Activated CD4-positive, alpha-beta T cell treated with anti-CD3 and anti-CD28 coated beads for 36 hours (primary cell): ENCODE results near the gene CCSER1. TPM values are rescaled to one million over a fixed set of nuclear protein-coding genes. Genes with fewer than 3 reads are reported as not detected.

Experiments used
- ATAC-seq: fragments of 200-7000 bp; cut with Tn5 transposase; one replicate; pipeline ENCODE4 v1.10.0; 2021; ENCODE audit warnings: mild to moderate bottlenecking, moderate library complexity
- CTCF ChIA-PET: fragments of 350-600 bp; sonication (Branson Sonifier 250); formaldehyde crosslinking; loops from one replicate; lab custom pipeline; 2021; ENCODE audit warnings: antibody characterized with exemption; lab: Charles Lee
- POLR2A ChIA-PET: fragments of 350-600 bp; sonication (Branson Sonifier 250); formaldehyde crosslinking; loops from one replicate; lab custom pipeline; 2021; ENCODE audit warnings: antibody characterized with exemption, inconsistent platforms; lab: Charles Lee
- DNase-seq: peaks from one replicate; pipeline ENCODE4 v3.0.0-alpha.2; 2020
- H3K27ac Mint-ChIP-seq: one replicate; pipeline ENCODE4 v1.8.0; 2021; ENCODE audit warnings: mixed read lengths
- H3K27me3 Mint-ChIP-seq: one replicate; pipeline ENCODE4 v1.8.0; 2021; ENCODE audit warnings: mixed read lengths
- H3K36me3 Mint-ChIP-seq: one replicate; pipeline ENCODE4 v1.8.0; 2021; ENCODE audit warnings: low read depth, mixed read lengths
- H3K4me1 Mint-ChIP-seq: one replicate; pipeline ENCODE4 v1.8.0; 2021; ENCODE audit warnings: mixed read lengths
- H3K4me3 Mint-ChIP-seq: one replicate; pipeline ENCODE4 v1.8.0; 2021; ENCODE audit warnings: mild to moderate bottlenecking, moderate library complexity, mixed read lengths
- H3K9me3 Mint-ChIP-seq: one replicate; pipeline ENCODE4 v1.8.0; 2021; ENCODE audit warnings: low read depth, mixed read lengths
- intact Hi-C, 2 experiments: fragments of 100-400 bp; cut with DNase I in 1 of 2; cut with micrococcal nuclease in 1 of 2; formaldehyde crosslinking; loops; one replicate each; pipeline versions ENCODE4 v1.14.2 to v1.15.1; 2022 to 2024; cut with DNase I, micrococcal nuclease
- total RNA-seq, 2 experiments: library from RNA; stranded (reverse); gene quantifications; one replicate each; pipeline ENCODE4 v1.2.3, GENCODE V29; 2021

The CCSER1 gene
- under 1 TPM in 1 of 2 experiments, not detected in 1; 0.14 TPM for total RNA-seq

DNA sequence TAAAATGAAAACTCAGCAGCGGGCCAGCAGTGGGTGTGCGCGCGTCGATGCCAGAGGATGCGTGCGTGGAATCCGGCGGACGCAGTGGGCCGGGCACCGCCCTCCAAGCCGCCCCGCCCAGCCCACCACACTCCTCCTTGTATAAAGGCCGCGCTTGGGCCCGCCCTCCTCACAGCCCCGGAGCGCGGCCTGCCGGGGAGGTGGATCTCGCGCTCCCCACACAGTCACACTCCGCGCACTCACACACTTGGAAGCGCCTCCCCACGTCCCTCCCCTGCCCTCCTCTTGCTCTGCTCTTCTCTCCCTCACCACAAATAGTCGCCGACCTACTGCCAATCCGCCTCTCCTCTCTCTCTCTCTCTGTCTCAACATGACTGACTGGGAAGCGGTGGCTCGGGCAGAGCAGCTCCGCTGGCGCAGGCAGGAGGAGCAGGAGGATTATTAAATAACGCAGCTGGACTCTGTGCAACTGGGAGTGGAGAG, at the start of gene CCSER1:
CCSER1 (plus strand) TSS at position 172 of the 483 bp plus-strand sequence.
- ChIA-PET CTCF (no interaction called here), POLR2A (no interaction called here)
- Mint-ChIP-seq H3K27ac (peak within 1 kb of the TSS; percentile 32), H3K36me3 (no peaks in the 10 kb centered on the region), H3K4me3 (peak within 1 kb of the TSS; percentile 76), H3K27me3 (peaks cover 40% of the 10 kb centered on the region), H3K4me1 (peaks cover 16% of the 10 kb centered on the region), H3K9me3 (no peaks in the 10 kb centered on the region)
- intact Hi-C loops, result loop anchor here in 1 of 2 experiments (5.0 kb wide), 1 partner anchor 165 kb away; no protein-coding TSS in a partner anchor
- DNase-seq (peak; percentile 61), ATAC-seq (peak; percentile 90)

DNA sequence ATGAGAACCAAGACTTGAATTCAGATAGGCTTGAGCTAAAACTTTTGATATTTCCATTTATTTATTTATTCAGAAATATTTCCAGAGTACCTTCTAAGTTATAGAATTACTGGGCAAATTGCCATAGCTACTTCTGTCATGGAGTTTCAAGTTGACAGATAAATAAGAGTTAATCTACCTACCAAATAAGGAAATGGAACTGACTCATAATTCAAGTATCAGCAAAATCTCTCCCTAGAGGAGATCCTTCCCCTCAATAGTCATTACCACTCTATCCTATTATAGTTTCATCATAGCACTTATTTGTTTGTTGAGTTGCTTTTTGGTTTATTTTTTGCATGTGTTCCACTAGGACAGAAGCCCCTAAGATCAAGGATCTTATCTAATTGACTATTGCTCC, 48.8 kb upstream of the CCSER1 start:
- no peak for DNase-seq
- Mint-ChIP-seq H3K36me3 (no peaks in the 10 kb centered on the region), H3K4me1 (no peaks in the 10 kb centered on the region), H3K4me3 (no peak overlapping the region), H3K9me3 (no peaks in the 10 kb centered on the region), H3K27me3 (peaks cover 3% of the 10 kb centered on the region), H3K27ac (no peak overlapping the region)
- POLR2A ChIA-PET, result no interaction called here
- ATAC-seq, result no peak
- CTCF ChIA-PET, result no interaction called here
- intact Hi-C loops, result no loop called here

DNA sequence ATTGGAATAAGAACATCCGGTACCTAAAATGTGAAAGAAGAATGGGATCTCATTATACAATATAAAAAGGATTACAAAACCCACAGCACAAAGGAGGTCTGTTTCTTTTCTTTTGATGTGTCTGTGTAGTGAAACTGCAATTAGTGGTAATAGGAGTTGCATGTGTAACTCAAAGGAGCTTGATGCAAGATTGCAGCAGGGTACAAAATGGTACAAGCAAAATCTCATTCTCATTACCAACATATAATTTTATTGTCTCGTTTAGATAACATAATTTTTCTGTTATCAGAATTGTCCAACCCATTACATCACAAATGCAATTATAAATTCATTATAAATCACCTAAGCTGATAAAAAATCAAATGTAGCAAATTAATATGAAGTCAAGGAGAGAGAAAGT, 47.1 kb upstream of the CCSER1 start:
- CTCF ChIA-PET, result no interaction called here
- no peak for DNase-seq
- H3K9me3 Mint-ChIP-seq, result no peaks in the 10 kb centered on the region
- H3K27me3 Mint-ChIP-seq, result peaks cover 2% of the 10 kb centered on the region
- no peak for ATAC-seq
- intact Hi-C loops, result no loop called here
- POLR2A ChIA-PET, result no interaction called here
- H3K4me3 Mint-ChIP-seq, result no peak overlapping the region
- no peaks in the 10 kb centered on the region for H3K36me3 Mint-ChIP-seq
- no peaks in the 10 kb centered on the region for H3K4me1 Mint-ChIP-seq
- H3K27ac Mint-ChIP-seq, result no peak overlapping the region

DNA sequence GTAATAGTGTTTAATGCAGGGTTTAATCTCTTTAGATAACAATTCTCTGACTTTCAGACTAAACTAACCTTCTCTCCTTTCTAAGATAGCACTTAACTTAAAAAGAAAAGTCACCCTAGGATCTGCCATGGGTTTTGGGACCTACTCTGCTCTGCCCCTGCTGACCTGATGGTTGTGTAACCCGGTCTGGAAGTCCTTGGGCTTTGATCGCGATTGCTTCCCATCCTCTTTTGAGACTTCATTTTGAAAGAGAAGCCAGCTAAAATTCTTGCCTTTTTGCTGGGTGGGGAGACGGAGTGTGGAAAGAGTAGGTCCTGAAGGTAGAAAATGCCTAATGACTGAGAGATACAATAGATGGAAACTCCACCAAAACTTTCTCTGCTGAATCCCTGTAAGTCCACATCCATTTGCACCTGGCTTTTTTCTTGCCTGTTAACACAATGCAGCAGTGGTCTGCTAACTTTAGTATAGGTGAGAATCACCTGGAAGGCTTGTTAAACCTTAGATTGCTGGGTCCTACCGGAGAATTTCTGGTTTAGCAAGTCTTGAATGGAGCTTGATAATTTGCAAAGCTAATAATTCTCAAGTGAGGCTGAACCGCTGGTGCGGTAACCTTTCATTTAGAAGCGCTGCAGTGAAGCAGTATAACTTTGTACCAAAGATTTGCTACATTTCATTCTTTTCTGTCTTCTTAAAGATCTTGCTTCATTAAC, 45.6 kb upstream of the CCSER1 start:
- POLR2A ChIA-PET, result no interaction called here
- no peaks in the 10 kb centered on the region for H3K27me3 Mint-ChIP-seq
- intact Hi-C loops, result no loop called here
- H3K9me3 Mint-ChIP-seq, result no peaks in the 10 kb centered on the region
- no peak overlapping the region for H3K4me3 Mint-ChIP-seq
- CTCF ChIA-PET, result no interaction called here
- H3K36me3 Mint-ChIP-seq, result no peaks in the 10 kb centered on the region
- DNase-seq (no peak), ATAC-seq (no peak)
- no peaks in the 10 kb centered on the region for H3K4me1 Mint-ChIP-seq
- no peak overlapping the region for H3K27ac Mint-ChIP-seq

DNA sequence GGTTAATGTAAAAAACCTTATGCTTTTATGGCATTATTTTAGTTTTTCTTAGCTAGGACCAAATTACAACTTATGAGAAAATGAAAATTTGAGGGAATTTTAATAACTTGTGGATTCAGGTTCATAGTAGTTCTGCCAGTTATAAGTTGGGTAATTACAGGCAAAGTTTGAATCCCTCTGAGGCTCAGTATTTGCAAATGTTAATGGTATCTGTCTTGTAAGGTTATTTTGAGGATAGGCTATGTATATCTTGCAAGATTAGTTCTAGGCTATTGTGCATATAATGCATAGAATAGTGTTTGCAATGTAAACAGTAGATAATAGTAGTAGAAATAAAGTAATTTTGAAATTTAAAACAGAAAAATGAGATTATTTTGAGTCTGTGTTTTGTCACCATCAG, 44.7 kb upstream of the CCSER1 start:
- Mint-ChIP-seq H3K9me3 (no peaks in the 10 kb centered on the region), H3K27me3 (no peaks in the 10 kb centered on the region), H3K27ac (no peak overlapping the region), H3K36me3 (no peaks in the 10 kb centered on the region), H3K4me1 (no peaks in the 10 kb centered on the region), H3K4me3 (no peak overlapping the region)
- ChIA-PET POLR2A (no interaction called here), CTCF (no interaction called here)
- no peak for ATAC-seq
- DNase-seq, result no peak
- intact Hi-C loops, result no loop called here

DNA sequence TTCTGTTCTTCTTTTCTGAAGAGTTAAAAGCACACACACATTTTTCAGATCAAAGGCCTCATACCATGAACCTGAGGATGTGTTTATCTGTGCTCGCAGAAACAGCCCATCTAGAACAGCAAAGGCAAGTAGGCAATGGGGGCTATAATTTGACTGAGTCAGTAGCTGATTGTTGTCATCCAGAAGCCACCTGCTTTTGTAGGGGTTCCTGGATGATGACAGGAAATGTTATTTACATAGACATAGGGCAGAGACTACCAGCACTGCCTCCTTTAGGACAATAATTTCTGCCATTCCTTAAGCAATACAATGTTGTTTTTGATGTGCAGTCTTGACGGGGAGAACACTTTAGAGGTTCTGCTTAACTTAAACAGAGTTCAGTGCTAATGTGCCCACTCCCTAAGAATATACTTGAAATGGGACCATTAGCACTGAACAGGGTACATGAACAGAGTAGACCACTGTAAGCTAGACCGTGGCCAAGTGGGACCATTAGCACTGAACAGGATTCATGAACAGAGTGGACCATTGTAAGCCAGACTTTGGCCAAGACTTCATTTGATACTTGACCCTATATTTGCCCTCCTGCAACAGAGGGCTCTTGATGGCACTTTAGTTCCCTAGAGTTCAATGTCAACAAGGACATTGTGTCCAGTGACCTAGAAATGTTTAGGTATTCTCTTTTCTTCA, 42.8 kb upstream of the CCSER1 start:
- POLR2A ChIA-PET, result no interaction called here
- H3K27ac Mint-ChIP-seq, result no peak overlapping the region
- peaks cover 6% of the 10 kb centered on the region for H3K27me3 Mint-ChIP-seq
- intact Hi-C loops, result no loop called here
- H3K4me3 Mint-ChIP-seq, result no peak overlapping the region
- no peaks in the 10 kb centered on the region for H3K36me3 Mint-ChIP-seq
- DNase-seq (no peak), ATAC-seq (no peak)
- CTCF ChIA-PET, result no interaction called here
- no peaks in the 10 kb centered on the region for H3K4me1 Mint-ChIP-seq
- H3K9me3 Mint-ChIP-seq, result no peaks in the 10 kb centered on the region

DNA sequence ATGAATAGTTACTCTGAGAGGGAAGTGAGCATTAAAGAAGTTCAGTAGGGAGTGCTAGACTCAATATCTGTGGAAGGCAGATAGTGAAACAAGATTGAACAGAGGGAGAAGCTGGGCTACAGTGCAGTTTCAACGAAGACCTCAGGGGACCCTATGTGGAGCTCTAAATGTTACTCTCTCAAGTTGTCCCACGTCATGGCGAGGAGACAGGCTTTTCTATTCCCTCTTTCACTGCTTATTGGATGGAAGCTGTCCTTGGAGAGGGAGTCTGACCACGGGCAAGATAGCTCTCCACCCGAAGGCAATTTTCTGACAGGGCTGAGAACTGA, 42.3 kb upstream of the CCSER1 start:
- H3K9me3 Mint-ChIP-seq, result no peaks in the 10 kb centered on the region
- intact Hi-C loops, result no loop called here
- POLR2A ChIA-PET, result no interaction called here
- no peaks in the 10 kb centered on the region for H3K36me3 Mint-ChIP-seq
- ATAC-seq (no peak), DNase-seq (no peak)
- no peak overlapping the region for H3K4me3 Mint-ChIP-seq
- H3K27me3 Mint-ChIP-seq, result peaks cover 6% of the 10 kb centered on the region
- H3K27ac Mint-ChIP-seq, result no peak overlapping the region
- CTCF ChIA-PET, result no interaction called here
- no peaks in the 10 kb centered on the region for H3K4me1 Mint-ChIP-seq

DNA sequence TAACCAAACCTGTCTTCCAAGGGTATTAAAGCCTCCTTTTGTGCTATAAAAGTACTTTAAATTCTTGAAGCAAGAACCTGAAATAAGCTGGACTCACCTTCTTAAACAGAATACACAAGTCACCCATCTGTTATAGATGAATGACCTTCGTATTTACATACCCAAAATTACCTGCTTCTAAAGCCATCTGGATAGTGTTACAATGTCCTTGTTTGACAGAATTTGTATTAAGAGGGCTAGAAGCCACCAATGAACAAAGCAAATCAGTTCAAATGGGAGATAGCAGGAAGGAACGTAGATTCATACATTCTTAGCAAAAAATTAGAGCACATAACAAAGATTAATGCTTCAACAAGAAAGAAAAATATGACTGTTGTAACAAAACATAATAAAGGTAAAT, 33.7 kb upstream of the CCSER1 start:
- Mint-ChIP-seq H3K4me3 (no peak overlapping the region), H3K36me3 (no peaks in the 10 kb centered on the region), H3K27me3 (peaks cover 11% of the 10 kb centered on the region), H3K9me3 (no peaks in the 10 kb centered on the region), H3K27ac (no peak overlapping the region), H3K4me1 (no peaks in the 10 kb centered on the region)
- ChIA-PET POLR2A (no interaction called here), CTCF (no interaction called here)
- ATAC-seq (no peak), DNase-seq (no peak)
- intact Hi-C loops, result no loop called here

DNA sequence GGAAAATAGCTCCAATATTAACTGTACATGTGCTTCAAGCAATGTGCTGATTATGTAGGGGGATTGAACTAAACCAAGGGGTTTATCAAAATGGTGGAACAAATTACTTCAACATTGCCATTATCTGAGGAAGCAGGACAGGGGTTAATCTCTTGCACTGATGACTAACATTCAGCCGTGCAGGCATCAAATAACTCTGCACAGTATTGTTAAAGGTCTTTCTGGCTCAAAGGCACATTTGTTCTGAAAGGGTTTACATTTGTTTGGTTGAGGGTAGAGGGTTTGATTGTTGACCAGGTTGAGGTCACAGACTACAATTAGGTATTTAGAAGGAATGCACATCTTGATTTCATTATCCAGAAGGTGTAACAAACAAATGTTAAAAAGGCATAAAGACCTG, 32.2 kb upstream of the CCSER1 start:
- POLR2A ChIA-PET, result no interaction called here
- ATAC-seq (no peak), DNase-seq (no peak)
- no peak overlapping the region for H3K4me3 Mint-ChIP-seq
- H3K27ac Mint-ChIP-seq, result no peak overlapping the region
- CTCF ChIA-PET, result no interaction called here
- intact Hi-C loops, result no loop called here
- no peaks in the 10 kb centered on the region for H3K4me1 Mint-ChIP-seq
- H3K27me3 Mint-ChIP-seq, result peaks cover 8% of the 10 kb centered on the region
- no peaks in the 10 kb centered on the region for H3K9me3 Mint-ChIP-seq
- H3K36me3 Mint-ChIP-seq, result no peaks in the 10 kb centered on the region

DNA sequence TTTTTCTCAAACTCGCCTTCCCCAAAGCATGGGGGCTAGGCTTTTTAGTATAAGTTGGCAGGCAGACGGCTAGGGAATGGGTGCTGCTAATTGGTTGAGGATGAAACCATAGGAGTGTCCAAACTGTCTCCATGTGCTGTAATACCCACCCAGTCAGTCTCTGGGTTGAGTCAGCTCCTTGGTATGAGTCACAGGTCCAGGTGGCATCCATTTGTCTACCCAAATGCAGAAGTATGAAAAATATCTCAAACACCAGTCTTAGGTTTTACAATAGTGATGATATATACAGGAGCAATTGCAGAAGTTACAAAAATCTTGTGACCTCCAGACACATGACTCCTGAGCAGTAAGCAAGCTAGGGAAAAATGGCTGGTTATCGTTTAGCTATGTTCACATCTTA, 27.4 kb upstream of the CCSER1 start:
- ATAC-seq, result no peak
- peaks cover 10% of the 10 kb centered on the region for H3K27me3 Mint-ChIP-seq

DNA sequence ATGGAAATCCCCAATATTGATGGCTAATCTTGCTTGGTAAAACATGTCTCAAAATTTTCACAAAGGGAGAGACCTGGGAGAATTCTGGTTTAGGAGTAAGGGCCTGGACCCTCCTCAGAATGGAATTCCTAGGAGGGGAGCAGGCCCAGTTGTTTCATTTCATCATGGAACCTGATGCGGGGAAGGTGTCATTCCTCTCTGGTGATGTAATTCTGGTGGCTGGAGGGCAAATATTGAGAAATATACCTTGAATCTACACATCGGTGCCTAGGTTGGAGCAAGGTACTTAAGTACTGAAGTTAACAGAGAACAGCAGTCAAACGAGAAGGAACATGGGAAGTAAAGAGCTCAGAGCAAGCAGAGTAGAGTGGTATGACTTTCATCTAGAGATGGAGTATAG, 23.2 kb upstream of the CCSER1 start:
- Mint-ChIP-seq H3K27ac (no peak overlapping the region), H3K4me1 (no peaks in the 10 kb centered on the region), H3K36me3 (no peaks in the 10 kb centered on the region), H3K9me3 (no peaks in the 10 kb centered on the region), H3K27me3 (peaks cover 7% of the 10 kb centered on the region), H3K4me3 (no peak overlapping the region)
- CTCF ChIA-PET, result no interaction called here
- POLR2A ChIA-PET, result no interaction called here
- DNase-seq (no peak), ATAC-seq (no peak)
- intact Hi-C loops, result no loop called here

More for the DNA sequence above, 27.4 kb upstream of the CCSER1 start:
- Mint-ChIP-seq H3K4me3 (no peak overlapping the region), H3K4me1 (no peaks in the 10 kb centered on the region), H3K27ac (no peak overlapping the region), H3K9me3 (no peaks in the 10 kb centered on the region), H3K36me3 (no peaks in the 10 kb centered on the region)
- intact Hi-C loops, result no loop called here
- DNase-seq, result no peak
- POLR2A ChIA-PET, result no interaction called here
- CTCF ChIA-PET, result interaction anchor here (1.0 kb wide), 1 partner anchor 9 kb away, joined by 3 read pairs; no protein-coding TSS in a partner anchor

DNA sequence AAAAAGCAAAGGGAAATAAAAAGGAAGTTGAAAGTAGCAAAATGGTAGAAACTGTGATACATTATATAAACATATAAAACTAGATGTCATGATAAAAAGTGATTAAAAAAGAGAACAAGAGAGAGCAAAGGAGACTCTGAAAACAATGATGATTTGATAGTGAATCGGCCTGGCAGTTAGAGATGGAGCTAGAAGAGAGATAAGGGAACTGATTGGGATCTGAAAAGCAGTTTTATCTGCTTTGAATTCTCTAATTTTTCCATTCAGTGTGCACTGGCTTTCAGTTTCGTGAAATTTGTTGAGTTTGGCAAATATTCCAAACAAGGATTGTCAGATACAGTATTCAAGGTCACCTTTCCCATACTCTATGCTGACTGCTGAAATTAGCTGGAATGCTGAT, 21.9 kb upstream of the CCSER1 start:
- ATAC-seq, result no peak
- ChIA-PET POLR2A (no interaction called here), CTCF (no interaction called here)
- Mint-ChIP-seq H3K4me1 (no peaks in the 10 kb centered on the region), H3K27ac (no peak overlapping the region), H3K4me3 (no peak overlapping the region), H3K27me3 (peaks cover 5% of the 10 kb centered on the region), H3K9me3 (no peaks in the 10 kb centered on the region), H3K36me3 (no peaks in the 10 kb centered on the region)
- intact Hi-C loops, result no loop called here
- no peak for DNase-seq
